H1 (cell line): ENCODE data around the gene DCPS. TPM values are rescaled to one million over a fixed set of nuclear protein-coding genes. Genes with fewer than 3 reads are reported as not detected.

Experiments used
- CTCF ChIA-PET: fragments of 300-600 bp; sonication (Branson Sonifier 250); formaldehyde crosslinking; loops from one replicate; lab custom pipeline; 2021; ENCODE audit not compliant: partially characterized antibody; lab: Charles Lee
- POLR2A ChIA-PET: fragments of 300-600 bp; sonication (Branson Sonifier 250); formaldehyde crosslinking; loops from one replicate; lab custom pipeline; 2021; ENCODE audit warnings: inconsistent platforms; ENCODE audit not compliant: partially characterized antibody; lab: Charles Lee
- DNase-seq, 2 experiments: peaks; one replicate each; pipeline versions ENCODE4 v3.0.0 to v3.0.0-alpha.2; 2010 to 2022; ENCODE audit warnings: low spot score in 2 of 2, low read depth in 1 of 2, mixed read lengths in 1 of 2
- FAIRE-seq: peaks from 2 replicates; lab custom pipeline; 2011; peaks lifted over from hg19 to GRCh38; lab: Jason Lieb, UNC
- H2AFZ ChIP-seq: 2 replicates; pipeline ENCODE4 v1.8.1; 2012; ENCODE audit warnings: low read length, inconsistent platforms
- H2AK5ac ChIP-seq: 2 replicates; pipeline ENCODE4 v1.6.1; 2013; ENCODE audit warnings: low read depth, low read length
- H2BK120ac ChIP-seq: replicated peaks from 2 replicates; pipeline ENCODE3; 2013; ENCODE audit warnings: low read depth, low read length, inconsistent platforms
- H2BK12ac ChIP-seq: 2 replicates; pipeline ENCODE4 v1.6.1; 2013; ENCODE audit warnings: low read depth, low read length
- H2BK15ac ChIP-seq: 2 replicates; pipeline ENCODE4 v1.6.1; 2013; ENCODE audit warnings: low read length
- H2BK20ac ChIP-seq: 2 replicates; pipeline ENCODE4 v1.6.1; 2013; ENCODE audit warnings: low read length
- H2BK5ac ChIP-seq: 2 replicates; pipeline ENCODE4 v1.6.1; 2013; ENCODE audit warnings: low read depth, low read length
- H3K14ac ChIP-seq: 2 replicates; pipeline ENCODE4 v1.6.1; 2013; ENCODE audit warnings: inconsistent platforms; ENCODE audit not compliant: insufficient read length
- H3K18ac ChIP-seq: 2 replicates; pipeline ENCODE4 v1.6.1; 2013; ENCODE audit warnings: low read length; ENCODE audit errors: extremely low read depth
- H3K23ac ChIP-seq: 2 replicates; pipeline ENCODE4 v1.6.1; 2013; ENCODE audit warnings: inconsistent platforms; ENCODE audit not compliant: insufficient read length
- H3K23me2 ChIP-seq: 2 replicates; pipeline ENCODE4 v1.6.1; 2013; ENCODE audit warnings: low read depth, low read length
- H3K27ac ChIP-seq: 2 replicates; pipeline ENCODE4 v1.6.1; 2011; ENCODE audit warnings: low read depth, low read length, inconsistent platforms
- H3K27me3 ChIP-seq, 4 experiments: replicated peaks in 1 of 4; 1 replicate in 1 of 4; 2 replicates in 3 of 4; pipeline versions ENCODE4 v1.6.1 to v1.8.1; 2011 to 2013; ENCODE audit warnings: low read length in 3 of 4, mild to moderate bottlenecking in 3 of 4, inconsistent platforms in 2 of 4, mixed read lengths in 2 of 4, moderate library complexity in 1 of 4; ENCODE audit not compliant: control insufficient read depth in 3 of 4, insufficient read depth in 3 of 4; ENCODE audit errors: extremely low read depth in 1 of 4
- H3K36me3 ChIP-seq, 4 experiments: 2 replicates each; pipeline versions ENCODE4 v1.6.1 to v1.8.1; 2011 to 2013; ENCODE audit warnings: mild to moderate bottlenecking in 4 of 4, low read length in 3 of 4, moderate library complexity in 2 of 4, control low read depth in 1 of 4, inconsistent platforms in 1 of 4; ENCODE audit not compliant: insufficient read depth in 4 of 4, control insufficient read depth in 2 of 4
- H3K4ac ChIP-seq: replicated peaks from 2 replicates; pipeline ENCODE3; 2013; ENCODE audit warnings: low read length, low read depth, mixed read lengths, inconsistent platforms; ENCODE audit not compliant: insufficient read length
- H3K4me1 ChIP-seq, 4 experiments: replicated peaks in 1 of 4; 1 replicate in 1 of 4; 2 replicates in 3 of 4; pipeline versions ENCODE4 v1.6.1 to v1.8.1; 2011 to 2013; ENCODE audit warnings: low read length in 3 of 4, inconsistent platforms in 2 of 4, mixed read lengths in 1 of 4; ENCODE audit not compliant: insufficient read depth in 4 of 4, control insufficient read depth in 3 of 4
- H3K4me2 ChIP-seq, 2 experiments: 2 replicates each; pipeline versions ENCODE4 v1.6.1 to v1.8.1; 2011 to 2013; ENCODE audit warnings: low read depth in 2 of 2, low read length in 2 of 2, control low read depth in 1 of 2, inconsistent platforms in 1 of 2, mild to moderate bottlenecking in 1 of 2; ENCODE audit not compliant: insufficient read depth in 1 of 2
- H3K4me3 ChIP-seq, 4 experiments: fragments of 200-600, 300-600 bp in 1 of 4; sonication (generic), shearing (Covaris generic), sonication (Bioruptor Twin) in 1 of 4; 2 replicates each; pipeline versions ENCODE4 v1.5.1 to v1.8.1; 2011 to 2016; ENCODE audit warnings: low read length in 4 of 4, low read depth in 3 of 4, control low read depth in 2 of 4, inconsistent platforms in 2 of 4, mild to moderate bottlenecking in 2 of 4, mixed read lengths in 1 of 4, moderate library complexity in 1 of 4; ENCODE audit not compliant: insufficient read depth in 2 of 4; ENCODE audit errors: extremely low read depth in 1 of 4
- H3K56ac ChIP-seq: replicated peaks from 2 replicates; pipeline ENCODE3; 2013; ENCODE audit warnings: low read depth, mild to moderate bottlenecking, mixed read lengths, low read length, inconsistent platforms; ENCODE audit not compliant: insufficient read length
- H3K79me1 ChIP-seq: 2 replicates; pipeline ENCODE4 v1.6.1; 2013; ENCODE audit warnings: low read depth, low read length, control low read depth
- H3K79me2 ChIP-seq, 2 experiments: 2 replicates each; pipeline versions ENCODE4 v1.6.1 to v1.8.1; 2012 to 2013; ENCODE audit warnings: low read length in 2 of 2, mild to moderate bottlenecking in 2 of 2, inconsistent platforms in 1 of 2; ENCODE audit not compliant: insufficient read depth in 2 of 2, control insufficient read depth in 1 of 2
- H3K9ac ChIP-seq, 4 experiments: replicated peaks in 1 of 4; 1 replicate in 1 of 4; 2 replicates in 3 of 4; pipeline versions ENCODE4 v1.6.1 to v1.8.1; 2011 to 2013; ENCODE audit warnings: low read depth in 3 of 4, low read length in 3 of 4, control low read depth in 2 of 4, mild to moderate bottlenecking in 2 of 4, moderate library complexity in 2 of 4, inconsistent platforms in 1 of 4; ENCODE audit errors: extremely low read depth in 1 of 4
- H3K9me3 ChIP-seq, 2 experiments: 2 replicates each; pipeline versions ENCODE4 v1.6.1 to v1.8.1; 2012 to 2013; ENCODE audit warnings: mild to moderate bottlenecking in 2 of 2, moderate library complexity in 2 of 2, control low read depth in 1 of 2, inconsistent platforms in 1 of 2, low read depth in 1 of 2, low read length in 1 of 2, mixed read lengths in 1 of 2; ENCODE audit not compliant: insufficient read depth in 2 of 2
- H4K20me1 ChIP-seq, 2 experiments: replicated peaks in 1 of 2; 2 replicates each; pipeline versions ENCODE3 to v1.8.1; 2011 to 2013; ENCODE audit warnings: inconsistent platforms in 2 of 2, low read length in 2 of 2, mild to moderate bottlenecking in 1 of 2; ENCODE audit not compliant: insufficient read depth in 2 of 2, control insufficient read depth in 1 of 2
- H4K5ac ChIP-seq: 2 replicates; pipeline ENCODE4 v1.6.1; 2013; ENCODE audit warnings: low read length, low read depth, mixed read lengths, inconsistent platforms; ENCODE audit not compliant: insufficient read length
- H4K8ac ChIP-seq: 2 replicates; pipeline ENCODE4 v1.8.0; 2013; ENCODE audit warnings: mild to moderate bottlenecking, moderate library complexity, low read length, inconsistent platforms; ENCODE audit not compliant: insufficient read depth; ENCODE audit errors: extremely low read depth
- H4K91ac ChIP-seq: replicated peaks from 2 replicates; pipeline ENCODE3; 2013; ENCODE audit warnings: low read length, mixed read lengths, inconsistent platforms; ENCODE audit not compliant: insufficient read length
- EP300 ChIP-seq, 2 experiments: IDR thresholded peaks; 1 replicate in 1 of 2; 2 replicates in 1 of 2; pipeline ENCODE4 v1.6.1; 2011 to 2012; ENCODE audit warnings: low read depth in 2 of 2, low read length in 2 of 2, mild to moderate bottlenecking in 2 of 2, borderline replicate concordance in 1 of 2, inconsistent platforms in 1 of 2, moderate library complexity in 1 of 2
- HDAC2 ChIP-seq, 2 experiments: fragments of 300-600 bp in 1 of 2; sonication (generic) in 1 of 2; IDR thresholded peaks; 2 replicates each; pipeline ENCODE4 v1.6.1; 2011 to 2012; ENCODE audit warnings: low read depth in 2 of 2, low read length in 2 of 2, mild to moderate bottlenecking in 2 of 2, moderate library complexity in 2 of 2, borderline replicate concordance in 1 of 2, inconsistent platforms in 1 of 2
- MAFK ChIP-seq: IDR thresholded peaks from 2 replicates; pipeline ENCODE4 v1.6.1; 2012; ENCODE audit warnings: low read depth, mild to moderate bottlenecking, improper control_type of control experiment, low read length
- PHF8 ChIP-seq: fragments of 200-600 bp; sonication (generic); conservative IDR thresholded peaks from 2 replicates; pipeline ENCODE4 v1.7.1; 2012; ENCODE audit warnings: low read depth, mild to moderate bottlenecking, inconsistent platforms, low read length, moderate library complexity
- RNF2 ChIP-seq: fragments of 200-900, 300-1000 bp; sonication (generic); IDR thresholded peaks from 2 replicates; pipeline ENCODE4 v1.7.1; 2016; ENCODE audit warnings: borderline replicate concordance, low read depth, mild to moderate bottlenecking, antibody characterized with exemption, low read length; ENCODE audit not compliant: poor library complexity, severe bottlenecking; ENCODE audit errors: missing control alignments
- TCF12 ChIP-seq: IDR thresholded peaks from 2 replicates; pipeline ENCODE4 v1.6.1; 2011; ENCODE audit warnings: low read depth, mild to moderate bottlenecking, low read length
- WGBS, 2 experiments: shearing (Covaris generic) in 1 of 2; methylation state at CpG; one replicate each; pipeline versions ENCODE4 v1.1.6 to v1.1.7; 2013 to 2015; ENCODE audit warnings: low lambda C conversion rate in 2 of 2, mixed read lengths in 2 of 2, inconsistent platforms in 1 of 2, low coverage in 1 of 2, missing lambda C conversion rate in 1 of 2; ENCODE audit not compliant: insufficient replicate concordance in 2 of 2, insufficient coverage in 1 of 2, insufficient read length in 1 of 2; ENCODE audit errors: extremely low coverage in 1 of 2, missing lambda C conversion rate in 1 of 2; 5-methylcytosine and 5-hydroxymethylcytosine counted together
- polyA plus RNA-seq, 7 experiments: library from polyadenylated mRNA; depleted of rRNA in 3 of 7; stranded (reverse) in 5 of 7; unstranded in 2 of 7; fragments of >200 nt in 5 of 7; fragments of 200-250 nt in 2 of 7; gene quantifications; 1 replicate in 5 of 7; 2 replicates in 1 of 7; 4 replicates in 1 of 7; pipeline versions ENCODE4 v1.2.1 to v1.2.3, GENCODE V29; 2011 to 2013; ENCODE audit warnings: missing spikeins in 2 of 7, mixed read lengths in 2 of 7
- total RNA-seq: library from RNA; stranded (reverse); fragmentation: NEBNext Ultra II Directional; extraction: Animal tissue kit (Norgen Biotek cat#: 25700); gene quantifications from 2 replicates; pipeline ENCODE4 v1.2.1, GENCODE V29; 2021

Gene DCPS
- total and polyA plus RNA-seq, 2 of the 8 experiments (the other 6 are each of a cell fraction or from before 2014, with no cell fraction given), result 24.6 to 55.2 TPM

DNA sequence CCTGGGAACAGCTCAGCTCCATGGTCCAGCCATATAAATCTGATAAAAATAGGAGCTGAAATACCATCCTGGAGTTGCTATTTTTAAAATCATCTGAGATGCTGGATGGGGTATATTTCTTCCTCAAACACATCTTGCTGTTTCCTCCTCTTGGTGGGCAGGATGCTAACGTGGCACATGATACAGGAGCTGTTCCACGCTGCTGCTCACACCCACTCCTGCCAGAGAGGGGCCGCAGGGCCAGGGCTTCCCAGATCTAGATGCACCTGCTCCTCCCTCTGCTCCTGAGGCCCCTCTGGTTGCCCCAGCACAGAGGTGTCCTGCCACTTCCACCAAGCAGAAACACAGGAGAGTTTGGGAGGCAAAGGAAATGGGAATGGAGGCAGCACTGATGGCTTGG lies 48.3 kb downstream of the DCPS start:
- ChIA-PET CTCF (no interaction called here), POLR2A (no interaction called here)
- H3K27me3 ChIP-seq, result no peaks in the 10 kb centered on the region
- peaks cover 11% of the 10 kb centered on the region; the same call in 1 of the 2 replicates for H3K79me1 ChIP-seq
- no peak overlapping the region for H4K5ac ChIP-seq
- no peak overlapping the region for H3K23ac ChIP-seq
- H4K8ac ChIP-seq, result no peak overlapping the region
- no peak for FAIRE-seq
- H3K4me1 ChIP-seq, result peaks cover 3 to 23% (median 14%) of the 10 kb centered on the region in 4 experiments; a peak in 6 of 7 replicates
- no peak overlapping the region for H3K56ac ChIP-seq
- no peak overlapping the region for H4K91ac ChIP-seq
- no peak overlapping the region for H2BK20ac ChIP-seq
- no peak overlapping the region for H2BK120ac ChIP-seq
- no peak for DNase-seq
- H3K4ac ChIP-seq, result no peak overlapping the region
- no peak overlapping the region for H3K18ac ChIP-seq
- no peak overlapping the region for H3K14ac ChIP-seq
- no peak overlapping the region for H2AK5ac ChIP-seq
- H2BK12ac ChIP-seq, result no peak overlapping the region
- peaks cover 2 to 3% of the 10 kb centered on the region in 2 experiments for H4K20me1 ChIP-seq
- peaks cover 0 to 33% of the 10 kb centered on the region in 2 experiments; a peak in 2 of 4 replicates for H3K79me2 ChIP-seq
- H2BK5ac ChIP-seq, result no peak overlapping the region
- H3K36me3 ChIP-seq, result peaks cover 0 to 3% (median under 1%) of the 10 kb centered on the region in 4 experiments; a peak in 3 of 8 replicates
- no peaks in the 10 kb centered on the region for H3K9me3 ChIP-seq
- no peak overlapping the region for H3K27ac ChIP-seq
- no peak overlapping the region for H3K9ac ChIP-seq
- H3K4me2 ChIP-seq, result no peak overlapping the region
- no peak overlapping the region for H2BK15ac ChIP-seq
- no peak overlapping the region for H2AFZ ChIP-seq
- H3K4me3 ChIP-seq, result no peak overlapping the region
- WGBS, 2 experiments, result 97% methylated on average over 3 of the region's 3 CpGs; no CpG with 5 or more reads in 1 of the 2 experiments
- peaks cover 13% of the 10 kb centered on the region for H3K23me2 ChIP-seq
- TF ChIP-seq PHF8 (no peak), MAFK (no peak), TCF12 (no peak), EP300 (IDR thresholded peaks at IDR 0.05; ENCODE audit: borderline replicate concordance in 1 of 2, low read depth in 2 of 2, low read length in 2 of 2) (no peak), RNF2 (no peak), HDAC2 (IDR thresholded peaks at IDR 0.05; ENCODE audit: borderline replicate concordance in 1 of 2, low read depth in 2 of 2, low read length in 2 of 2) (no peak)
